ENCODE results near the gene GAD1.

Gene GAD1

GRCh38 chr2:170845343-170845742 lies 28.7 kb downstream of the GAD1 start:
- no peak for DNase-seq (ENCODE audit: low spot score)

- DNase-seq (ENCODE audit: low spot score) = no peak
These were observed 29.6 kb downstream of the GAD1 start for GRCh38 chr2:170846314-170846713.

GRCh38 chr2:170847716-170848115 lies 31.0 kb downstream of the GAD1 start:
- no peak for DNase-seq (ENCODE audit: low spot score)

- DNase-seq (ENCODE audit: low spot score) = no peak
These were observed 31.9 kb downstream of the GAD1 start for GRCh38 chr2:170848587-170848986.

- no peak for DNase-seq (ENCODE audit: low spot score)
These were observed 33.6 kb downstream of the GAD1 start for GRCh38 chr2:170850251-170850650.

GRCh38 chr2:170851635-170852034 lies 34.9 kb downstream of the GAD1 start:
- no peak for DNase-seq (ENCODE audit: low spot score)

GRCh38 chr2:170856066-170856465 lies 39.4 kb downstream of the GAD1 start:
- no peak for DNase-seq (ENCODE audit: low spot score)

- DNase-seq (ENCODE audit: low spot score) = no peak
These were observed 45.7 kb downstream of the GAD1 start for GRCh38 chr2:170862286-170862902.

- no peak for DNase-seq (ENCODE audit: low spot score)
These were observed 46.4 kb downstream of the GAD1 start for GRCh38 chr2:170863087-170863486.

- no peak for DNase-seq (ENCODE audit: low spot score)
These were observed 52.3 kb downstream of the GAD1 start for GRCh38 chr2:170869036-170869435.

GRCh38 chr2:170869461-170869860 lies 52.8 kb downstream of the GAD1 start:
- DNase-seq (ENCODE audit: low spot score) = no peak

GRCh38 chr2:170873035-170873692 lies 56.5 kb downstream of the GAD1 start:
- peak; percentile 72 for DNase-seq (ENCODE audit: low spot score)

- no peak for DNase-seq (ENCODE audit: low spot score)
These were observed 61.4 kb downstream of the GAD1 start for GRCh38 chr2:170878066-170878465.

- no peak for DNase-seq (ENCODE audit: low spot score)
These were observed 61.8 kb downstream of the GAD1 start for GRCh38 chr2:170878505-170878904.

GRCh38 chr2:170881840-170882239 lies 65.2 kb downstream of the GAD1 start:
- DNase-seq (ENCODE audit: low spot score) = no peak

GRCh38 chr2:170882758-170883157 lies 66.1 kb downstream of the GAD1 start:
- DNase-seq (ENCODE audit: low spot score) = no peak

GRCh38 chr2:170883683-170884082 lies 67.0 kb downstream of the GAD1 start:
- DNase-seq (ENCODE audit: low spot score) = no peak

- DNase-seq (ENCODE audit: low spot score) = no peak
These were observed 68.6 kb downstream of the GAD1 start for GRCh38 chr2:170885130-170885791.

GRCh38 chr2:170886386-170886785 lies 69.7 kb downstream of the GAD1 start:
- DNase-seq (ENCODE audit: low spot score) = no peak

- DNase-seq (ENCODE audit: low spot score) = no peak
These were observed 70.8 kb downstream of the GAD1 start for GRCh38 chr2:170887496-170887895.

- no peak for DNase-seq (ENCODE audit: low spot score)
These were observed 71.2 kb downstream of the GAD1 start for GRCh38 chr2:170887896-170888295.

- DNase-seq (ENCODE audit: low spot score) = no peak
These were observed 75.2 kb downstream of the GAD1 start for GRCh38 chr2:170891893-170892292.

- DNase-seq (ENCODE audit: low spot score) = no peak
These were observed 75.8 kb downstream of the GAD1 start for GRCh38 chr2:170892391-170892951.
